ENCODE measurements around the gene ZNF787. TPM values are rescaled to one million over a fixed set of nuclear protein-coding genes. Genes with fewer than 3 reads are reported as not detected.
"Not testable (repeated sequence)": the region's sequence is repeated elsewhere in the genome, so short reads cannot be mapped to it uniquely, and the experiment has no call there.

Gene ZNF787
- total RNA-seq, 1 donor from 2014 or later = 30.0 TPM

GRCh38 chr19:56104423-56104822 lies 16.7 kb downstream of the ZNF787 start:
- DNase-seq = no peak

GRCh38 chr19:56103027-56103614 lies 18.0 kb downstream of the ZNF787 start:
- DNase-seq = no peak

- DNase-seq = no peak
These were observed 19.2 kb downstream of the ZNF787 start for GRCh38 chr19:56101746-56102535.

- no peak for DNase-seq
These were observed 20.0 kb downstream of the ZNF787 start for GRCh38 chr19:56101095-56101494.

- DNase-seq = no peak
These were observed 21.2 kb downstream of the ZNF787 start for GRCh38 chr19:56099638-56100539.

- DNase-seq = no peak
These were observed 22.1 kb downstream of the ZNF787 start for GRCh38 chr19:56098731-56099568.

- not testable (repeated sequence) for DNase-seq
These were observed 22.9 kb downstream of the ZNF787 start for GRCh38 chr19:56098237-56098636.

- no peak for DNase-seq
These were observed 23.3 kb downstream of the ZNF787 start for GRCh38 chr19:56097776-56098175.

GRCh38 chr19:56097306-56097705 lies 23.8 kb downstream of the ZNF787 start:
- no peak for DNase-seq

GRCh38 chr19:56096665-56097064 lies 24.4 kb downstream of the ZNF787 start:
- DNase-seq = no peak

- no peak for DNase-seq
These were observed 26.6 kb downstream of the ZNF787 start for GRCh38 chr19:56094449-56094848.

GRCh38 chr19:56092685-56093631 lies 28.1 kb downstream of the ZNF787 start:
- no peak for DNase-seq

GRCh38 chr19:56091751-56092546 lies 29.1 kb downstream of the ZNF787 start:
- DNase-seq = no peak

- no peak for DNase-seq
These were observed 30.0 kb downstream of the ZNF787 start for GRCh38 chr19:56091066-56091490.

GRCh38 chr19:56089344-56089743 lies 31.8 kb downstream of the ZNF787 start:
- DNase-seq = no peak

- DNase-seq = no peak
These were observed 32.4 kb downstream of the ZNF787 start for GRCh38 chr19:56088497-56089215.

GRCh38 chr19:56087647-56088496 lies 33.2 kb downstream of the ZNF787 start:
- no peak for DNase-seq

- no peak for DNase-seq
These were observed 34.2 kb downstream of the ZNF787 start for GRCh38 chr19:56086671-56087430.

All from dermis blood vessel endothelial cell (primary cell).